PC-9 (cell line): Measurements from ENCODE around the gene CDC73. TPM values are rescaled to one million over a fixed set of nuclear protein-coding genes. Genes with fewer than 3 reads are reported as not detected.

Experiments
- BruUV-seq: library from RNA; stranded (reverse); fragments of 400-500 nt; replicated peaks from 2 replicates; lab custom pipeline; 2021; lab: Mats Ljungman, UMichigan
- CTCF ChIA-PET: fragments of 300-600 bp; sonication (Branson Sonifier 250); formaldehyde crosslinking; loops from one replicate; lab custom pipeline; 2022; ENCODE audit warnings: antibody characterized with exemption; lab: Charles Lee
- POLR2A ChIA-PET: fragments of 300-600 bp; sonication (Branson Sonifier 250); formaldehyde crosslinking; loops from one replicate; lab custom pipeline; 2022; ENCODE audit warnings: antibody characterized with exemption; ENCODE audit not compliant: unreplicated experiment; lab: Charles Lee
- DNase-seq, 2 experiments: peaks; one replicate each; pipeline versions ENCODE4 v3.0.0 to v3.0.0-alpha.2; 2015 to 2022; ENCODE audit warnings: mixed read lengths in 1 of 2
- H2AFZ ChIP-seq: fragments of 200-600 bp; sonication (generic); 2 replicates; pipeline ENCODE4 v1.8.1; 2017; ENCODE audit warnings: antibody characterized with exemption
- H3F3A ChIP-seq: fragments of 200-600 bp; sonication (generic); 2 replicates; pipeline ENCODE4 v1.8.1; 2017; ENCODE audit warnings: antibody characterized with exemption, mild to moderate bottlenecking, low read depth; ENCODE audit not compliant: insufficient read depth
- H3K27ac ChIP-seq: fragments of 200-600 bp; sonication (generic); 2 replicates; pipeline ENCODE4 v1.6.1; 2016; ENCODE audit warnings: mixed run types
- H3K27me3 ChIP-seq: fragments of 200-600 bp; sonication (generic); 2 replicates; pipeline ENCODE4 v1.6.1; 2016; ENCODE audit warnings: low read depth, mixed run types; ENCODE audit not compliant: insufficient read depth
- H3K36me3 ChIP-seq: fragments of 200-600 bp; sonication (generic); 2 replicates; pipeline ENCODE4 v1.6.1; 2016; ENCODE audit warnings: low read depth, mixed run types
- H3K4me1 ChIP-seq: fragments of 200-600 bp; sonication (generic); replicated peaks from 2 replicates; pipeline ENCODE4 v1.6.1; 2016; ENCODE audit warnings: mixed run types; ENCODE audit not compliant: insufficient read depth
- H3K4me2 ChIP-seq: fragments of 200-600 bp; sonication (generic); 2 replicates; pipeline ENCODE4 v1.6.1; 2017; ENCODE audit warnings: mixed run types
- H3K4me3 ChIP-seq: fragments of 200-600 bp; sonication (generic); 2 replicates; pipeline ENCODE4 v1.6.1; 2016; ENCODE audit warnings: mixed run types
- H3K79me2 ChIP-seq: fragments of 200-600 bp; sonication (generic); 2 replicates; pipeline ENCODE4 v1.6.1; 2017; ENCODE audit warnings: low read depth, mixed run types
- H3K9me2 ChIP-seq: fragments of 200-600 bp; sonication (generic); 2 replicates; pipeline ENCODE4 v1.8.1; 2017; ENCODE audit warnings: mild to moderate bottlenecking; ENCODE audit not compliant: insufficient read depth
- H3K9me3 ChIP-seq: fragments of 200-600 bp; sonication (generic); 2 replicates; pipeline ENCODE4 v1.8.1; 2016; ENCODE audit warnings: low read depth; ENCODE audit not compliant: insufficient read depth
- H4K20me1 ChIP-seq: fragments of 200-600 bp; sonication (generic); 2 replicates; pipeline ENCODE4 v1.8.1; 2017; ENCODE audit not compliant: insufficient read depth
- CTCF ChIP-seq: fragments of 200-600 bp; sonication (generic); conservative IDR thresholded peaks from 2 replicates; pipeline ENCODE4 v1.6.1; 2017; ENCODE audit warnings: mixed run types, antibody characterized with exemption, mild to moderate bottlenecking, moderate library complexity
- EZH2 ChIP-seq: fragments of 200-600 bp; sonication (generic); IDR thresholded peaks from 2 replicates; pipeline ENCODE4 v1.8.0; 2017; ENCODE audit warnings: antibody characterized with exemption, low read depth
- intact Hi-C: fragments of 100-400 bp; cut with micrococcal nuclease; formaldehyde crosslinking; loops from one replicate; pipeline ENCODE4 v1.10.0; 2022; ENCODE audit not compliant: unreplicated experiment
- total RNA-seq: library from RNA; stranded (reverse); gene quantifications from 2 replicates; pipeline ENCODE4 v1.2.3, GENCODE V29; 2021

The CDC73 gene
- total RNA-seq, 1 experiment from 2014 or later = 39.6 TPM

GRCh38 chr1:193102662-193103061 is 19.2 kb upstream of the CDC73 start:
- H3K27me3 ChIP-seq = no peaks in the 10 kb centered on the region
- H3K4me1 ChIP-seq = peaks cover 16% of the 10 kb centered on the region
- H3K9me2 ChIP-seq = no peaks in the 10 kb centered on the region
- H4K20me1 ChIP-seq = no peaks in the 10 kb centered on the region
- peaks cover 33% of the 10 kb centered on the region for H3K79me2 ChIP-seq
- ChIA-PET POLR2A (no interaction called here), CTCF (no interaction called here)
- H3K4me2 ChIP-seq = no peak overlapping the region
- no peak overlapping the region for H2AFZ ChIP-seq
- H3K9me3 ChIP-seq = no peaks in the 10 kb centered on the region
- H3K4me3 ChIP-seq = no peak overlapping the region
- peaks cover 22% of the 10 kb centered on the region for H3F3A ChIP-seq
- TF ChIP-seq EZH2 (no peak), CTCF (no peak)
- BruUV-seq = no TSS peak
- H3K27ac ChIP-seq = no peak overlapping the region
- no peak for DNase-seq
- intact Hi-C loops = no loop called here
- H3K36me3 ChIP-seq = no peaks in the 10 kb centered on the region

- Histone ChIP-seq H3K9me3 (no peaks in the 10 kb centered on the region), H4K20me1 (no peaks in the 10 kb centered on the region), H3K27ac (peak overlapping the region; percentile 76), H3K4me1 (peaks cover 16% of the 10 kb centered on the region), H3K4me2 (peak overlapping the region; percentile 81), H3K36me3 (no peaks in the 10 kb centered on the region), H2AFZ (peak overlapping the region; percentile 93), H3K4me3 (peak overlapping the region; percentile 59), H3F3A (peaks cover 22% of the 10 kb centered on the region), H3K79me2 (peaks cover 33% of the 10 kb centered on the region), H3K27me3 (no peaks in the 10 kb centered on the region), H3K9me2 (no peaks in the 10 kb centered on the region)
- TF ChIP-seq EZH2 (no peak), CTCF (no peak)
- no peak for DNase-seq
- no TSS peak for BruUV-seq
- POLR2A ChIA-PET = interaction anchor here (0.7 to 1.5 kb wide), 3 partner anchors 45 to 524 kb away, joined by 4 to 5 read pairs (median 4); partner anchors contain the start of genes RO60 and UCHL5
- intact Hi-C loops = no loop called here
- CTCF ChIA-PET = interaction anchor here (0.6 kb wide), 1 partner anchor 51 kb away, joined by 4 read pairs; no protein-coding TSS in a partner anchor
These were observed 17.9 kb upstream of the CDC73 start for GRCh38 chr1:193103759-193104501.

- ChIA-PET POLR2A (interaction anchor here (0.7 to 1.5 kb wide), 3 partner anchors 45 to 523 kb away, joined by 4 to 5 read pairs (median 4); partner anchors contain the start of genes RO60 and UCHL5), CTCF (no interaction called here)
- H3K27me3 ChIP-seq = no peaks in the 10 kb centered on the region
- peaks cover 33% of the 10 kb centered on the region for H3K79me2 ChIP-seq
- peak overlapping the region; percentile 93 for H2AFZ ChIP-seq
- DNase-seq = peak in 1 of 2 experiments; percentile 26
- peaks cover 22% of the 10 kb centered on the region for H3F3A ChIP-seq
- H3K4me3 ChIP-seq = peak overlapping the region; percentile 59
- H3K27ac ChIP-seq = peak overlapping the region; percentile 76
- BruUV-seq = TSS peak; percentile 50
- no peaks in the 10 kb centered on the region for H3K9me3 ChIP-seq
- H3K36me3 ChIP-seq = no peaks in the 10 kb centered on the region
- H3K9me2 ChIP-seq = no peaks in the 10 kb centered on the region
- peaks cover 16% of the 10 kb centered on the region for H3K4me1 ChIP-seq
- intact Hi-C loops = no loop called here
- no peak for TF ChIP-seq EZH2
- TF ChIP-seq CTCF = no peak
- no peaks in the 10 kb centered on the region for H4K20me1 ChIP-seq
- H3K4me2 ChIP-seq = peak overlapping the region; percentile 81
These were observed 17.3 kb upstream of the CDC73 start for GRCh38 chr1:193104502-193104906.
